H1 (cell line): ENCODE results near the gene ZFP36L1. TPM values are rescaled to one million over a fixed set of nuclear protein-coding genes. Genes with fewer than 3 reads are reported as not detected.

Experiments
- CTCF ChIA-PET: fragments of 300-600 bp; sonication (Branson Sonifier 250); formaldehyde crosslinking; loops from one replicate; lab custom pipeline; 2021; ENCODE audit not compliant: partially characterized antibody; lab: Charles Lee
- POLR2A ChIA-PET: fragments of 300-600 bp; sonication (Branson Sonifier 250); formaldehyde crosslinking; loops from one replicate; lab custom pipeline; 2021; ENCODE audit warnings: inconsistent platforms; ENCODE audit not compliant: partially characterized antibody; lab: Charles Lee
- DNase-seq, 2 experiments: peaks; one replicate each; pipeline versions ENCODE4 v3.0.0 to v3.0.0-alpha.2; 2010 to 2022; ENCODE audit warnings: low spot score in 2 of 2, low read depth in 1 of 2, mixed read lengths in 1 of 2
- FAIRE-seq: peaks from 2 replicates; lab custom pipeline; 2011; peaks lifted over from hg19 to GRCh38; lab: Jason Lieb, UNC
- H2AFZ ChIP-seq: 2 replicates; pipeline ENCODE4 v1.8.1; 2012; ENCODE audit warnings: low read length, inconsistent platforms
- H2AK5ac ChIP-seq: 2 replicates; pipeline ENCODE4 v1.6.1; 2013; ENCODE audit warnings: low read depth, low read length
- H2BK120ac ChIP-seq: replicated peaks from 2 replicates; pipeline ENCODE3; 2013; ENCODE audit warnings: low read depth, low read length, inconsistent platforms
- H2BK12ac ChIP-seq: 2 replicates; pipeline ENCODE4 v1.6.1; 2013; ENCODE audit warnings: low read depth, low read length
- H2BK15ac ChIP-seq: 2 replicates; pipeline ENCODE4 v1.6.1; 2013; ENCODE audit warnings: low read length
- H2BK20ac ChIP-seq: 2 replicates; pipeline ENCODE4 v1.6.1; 2013; ENCODE audit warnings: low read length
- H2BK5ac ChIP-seq: 2 replicates; pipeline ENCODE4 v1.6.1; 2013; ENCODE audit warnings: low read depth, low read length
- H3K14ac ChIP-seq: 2 replicates; pipeline ENCODE4 v1.6.1; 2013; ENCODE audit warnings: inconsistent platforms; ENCODE audit not compliant: insufficient read length
- H3K18ac ChIP-seq: 2 replicates; pipeline ENCODE4 v1.6.1; 2013; ENCODE audit warnings: low read length; ENCODE audit errors: extremely low read depth
- H3K23ac ChIP-seq: 2 replicates; pipeline ENCODE4 v1.6.1; 2013; ENCODE audit warnings: inconsistent platforms; ENCODE audit not compliant: insufficient read length
- H3K23me2 ChIP-seq: 2 replicates; pipeline ENCODE4 v1.6.1; 2013; ENCODE audit warnings: low read depth, low read length
- H3K27ac ChIP-seq: 2 replicates; pipeline ENCODE4 v1.6.1; 2011; ENCODE audit warnings: low read depth, low read length, inconsistent platforms
- H3K27me3 ChIP-seq, 4 experiments: replicated peaks in 1 of 4; 1 replicate in 1 of 4; 2 replicates in 3 of 4; pipeline versions ENCODE4 v1.6.1 to v1.8.1; 2011 to 2013; ENCODE audit warnings: low read length in 3 of 4, mild to moderate bottlenecking in 3 of 4, inconsistent platforms in 2 of 4, mixed read lengths in 2 of 4, moderate library complexity in 1 of 4; ENCODE audit not compliant: control insufficient read depth in 3 of 4, insufficient read depth in 3 of 4; ENCODE audit errors: extremely low read depth in 1 of 4
- H3K36me3 ChIP-seq, 4 experiments: 2 replicates each; pipeline versions ENCODE4 v1.6.1 to v1.8.1; 2011 to 2013; ENCODE audit warnings: mild to moderate bottlenecking in 4 of 4, low read length in 3 of 4, moderate library complexity in 2 of 4, control low read depth in 1 of 4, inconsistent platforms in 1 of 4; ENCODE audit not compliant: insufficient read depth in 4 of 4, control insufficient read depth in 2 of 4
- H3K4ac ChIP-seq: replicated peaks from 2 replicates; pipeline ENCODE3; 2013; ENCODE audit warnings: low read length, low read depth, mixed read lengths, inconsistent platforms; ENCODE audit not compliant: insufficient read length
- H3K4me1 ChIP-seq, 4 experiments: replicated peaks in 1 of 4; 1 replicate in 1 of 4; 2 replicates in 3 of 4; pipeline versions ENCODE4 v1.6.1 to v1.8.1; 2011 to 2013; ENCODE audit warnings: low read length in 3 of 4, inconsistent platforms in 2 of 4, mixed read lengths in 1 of 4; ENCODE audit not compliant: insufficient read depth in 4 of 4, control insufficient read depth in 3 of 4
- H3K4me2 ChIP-seq, 2 experiments: 2 replicates each; pipeline versions ENCODE4 v1.6.1 to v1.8.1; 2011 to 2013; ENCODE audit warnings: low read depth in 2 of 2, low read length in 2 of 2, control low read depth in 1 of 2, inconsistent platforms in 1 of 2, mild to moderate bottlenecking in 1 of 2; ENCODE audit not compliant: insufficient read depth in 1 of 2
- H3K4me3 ChIP-seq, 4 experiments: fragments of 200-600, 300-600 bp in 1 of 4; sonication (generic), shearing (Covaris generic), sonication (Bioruptor Twin) in 1 of 4; 2 replicates each; pipeline versions ENCODE4 v1.5.1 to v1.8.1; 2011 to 2016; ENCODE audit warnings: low read length in 4 of 4, low read depth in 3 of 4, control low read depth in 2 of 4, inconsistent platforms in 2 of 4, mild to moderate bottlenecking in 2 of 4, mixed read lengths in 1 of 4, moderate library complexity in 1 of 4; ENCODE audit not compliant: insufficient read depth in 2 of 4; ENCODE audit errors: extremely low read depth in 1 of 4
- H3K56ac ChIP-seq: replicated peaks from 2 replicates; pipeline ENCODE3; 2013; ENCODE audit warnings: low read depth, mild to moderate bottlenecking, mixed read lengths, low read length, inconsistent platforms; ENCODE audit not compliant: insufficient read length
- H3K79me1 ChIP-seq: 2 replicates; pipeline ENCODE4 v1.6.1; 2013; ENCODE audit warnings: low read depth, low read length, control low read depth
- H3K79me2 ChIP-seq, 2 experiments: 2 replicates each; pipeline versions ENCODE4 v1.6.1 to v1.8.1; 2012 to 2013; ENCODE audit warnings: low read length in 2 of 2, mild to moderate bottlenecking in 2 of 2, inconsistent platforms in 1 of 2; ENCODE audit not compliant: insufficient read depth in 2 of 2, control insufficient read depth in 1 of 2
- H3K9ac ChIP-seq, 4 experiments: replicated peaks in 1 of 4; 1 replicate in 1 of 4; 2 replicates in 3 of 4; pipeline versions ENCODE4 v1.6.1 to v1.8.1; 2011 to 2013; ENCODE audit warnings: low read depth in 3 of 4, low read length in 3 of 4, control low read depth in 2 of 4, mild to moderate bottlenecking in 2 of 4, moderate library complexity in 2 of 4, inconsistent platforms in 1 of 4; ENCODE audit errors: extremely low read depth in 1 of 4
- H3K9me3 ChIP-seq, 2 experiments: 2 replicates each; pipeline versions ENCODE4 v1.6.1 to v1.8.1; 2012 to 2013; ENCODE audit warnings: mild to moderate bottlenecking in 2 of 2, moderate library complexity in 2 of 2, control low read depth in 1 of 2, inconsistent platforms in 1 of 2, low read depth in 1 of 2, low read length in 1 of 2, mixed read lengths in 1 of 2; ENCODE audit not compliant: insufficient read depth in 2 of 2
- H4K20me1 ChIP-seq, 2 experiments: replicated peaks in 1 of 2; 2 replicates each; pipeline versions ENCODE3 to v1.8.1; 2011 to 2013; ENCODE audit warnings: inconsistent platforms in 2 of 2, low read length in 2 of 2, mild to moderate bottlenecking in 1 of 2; ENCODE audit not compliant: insufficient read depth in 2 of 2, control insufficient read depth in 1 of 2
- H4K5ac ChIP-seq: 2 replicates; pipeline ENCODE4 v1.6.1; 2013; ENCODE audit warnings: low read length, low read depth, mixed read lengths, inconsistent platforms; ENCODE audit not compliant: insufficient read length
- H4K8ac ChIP-seq: 2 replicates; pipeline ENCODE4 v1.8.0; 2013; ENCODE audit warnings: mild to moderate bottlenecking, moderate library complexity, low read length, inconsistent platforms; ENCODE audit not compliant: insufficient read depth; ENCODE audit errors: extremely low read depth
- H4K91ac ChIP-seq: replicated peaks from 2 replicates; pipeline ENCODE3; 2013; ENCODE audit warnings: low read length, mixed read lengths, inconsistent platforms; ENCODE audit not compliant: insufficient read length
- CREB1 ChIP-seq: IDR thresholded peaks from 2 replicates; pipeline ENCODE4 v1.6.1; 2012; ENCODE audit warnings: inconsistent platforms
- SUZ12 ChIP-seq: fragments of 200-600 bp; sonication (generic); IDR thresholded peaks from 2 replicates; pipeline ENCODE4 v1.6.1; 2012; ENCODE audit warnings: mild to moderate bottlenecking, inconsistent platforms, low read length, moderate library complexity, mixed read lengths
- WGBS, 2 experiments: shearing (Covaris generic) in 1 of 2; methylation state at CpG; one replicate each; pipeline versions ENCODE4 v1.1.6 to v1.1.7; 2013 to 2015; ENCODE audit warnings: low lambda C conversion rate in 2 of 2, mixed read lengths in 2 of 2, inconsistent platforms in 1 of 2, low coverage in 1 of 2, missing lambda C conversion rate in 1 of 2; ENCODE audit not compliant: insufficient replicate concordance in 2 of 2, insufficient coverage in 1 of 2, insufficient read length in 1 of 2; ENCODE audit errors: extremely low coverage in 1 of 2, missing lambda C conversion rate in 1 of 2; 5-methylcytosine and 5-hydroxymethylcytosine counted together
- polyA plus RNA-seq, 7 experiments: library from polyadenylated mRNA; depleted of rRNA in 3 of 7; stranded (reverse) in 5 of 7; unstranded in 2 of 7; fragments of >200 nt in 5 of 7; fragments of 200-250 nt in 2 of 7; gene quantifications; 1 replicate in 5 of 7; 2 replicates in 1 of 7; 4 replicates in 1 of 7; pipeline versions ENCODE4 v1.2.1 to v1.2.3, GENCODE V29; 2011 to 2013; ENCODE audit warnings: missing spikeins in 2 of 7, mixed read lengths in 2 of 7
- total RNA-seq: library from RNA; stranded (reverse); fragmentation: NEBNext Ultra II Directional; extraction: Animal tissue kit (Norgen Biotek cat#: 25700); gene quantifications from 2 replicates; pipeline ENCODE4 v1.2.1, GENCODE V29; 2021

ZFP36L1 gene
- total and polyA plus RNA-seq, 2 of the 8 experiments (the other 6 are each of a cell fraction or from before 2014, with no cell fraction given) = 80.4 to 132 TPM

GRCh38 chr14:68782091-68782981 is 10.5 kb downstream of the ZFP36L1 start:
- no peak for DNase-seq
- POLR2A ChIA-PET = interaction anchor here (1.4 to 19.6 kb wide), 2 partner anchors 7 to 13 kb away, joined by 7 to 197 read pairs; partner anchors contain the start of gene ZFP36L1

More at GRCh38 chr14:68782091-68782981, 10.5 kb downstream of the ZFP36L1 start:
- Histone ChIP-seq H3K4me3 (no peak overlapping the region), H3K18ac (no peak overlapping the region), H4K5ac (no peak overlapping the region), H3K36me3 (peaks cover 0 to 6% (median under 1%) of the 10 kb centered on the region in 4 experiments; a peak in 3 of 8 replicates), H3K79me1 (no peaks in the 10 kb centered on the region), H3K27me3 (no peaks in the 10 kb centered on the region), H4K91ac (no peak overlapping the region), H2BK5ac (no peak overlapping the region), H3K79me2 (no peaks in the 10 kb centered on the region), H4K8ac (no peak overlapping the region; the same call in 1 of the 2 replicates), H2BK120ac (no peak overlapping the region), H2BK15ac (no peak overlapping the region; the same call in 1 of the 2 replicates), H2AFZ (no peak overlapping the region), H3K23me2 (no peaks in the 10 kb centered on the region), H3K56ac (no peak overlapping the region), H3K4ac (no peak overlapping the region), H3K4me2 (no peak overlapping the region), H2AK5ac (no peak overlapping the region), H3K4me1 (peaks cover 0 to 8% (median 2%) of the 10 kb centered on the region in 4 experiments; a peak in 3 of 7 replicates), H3K14ac (no peak overlapping the region), H2BK12ac (no peak overlapping the region), H3K23ac (no peak overlapping the region), H4K20me1 (no peaks in the 10 kb centered on the region), H3K9me3 (no peaks in the 10 kb centered on the region), H3K9ac (no peak overlapping the region), H2BK20ac (no peak overlapping the region), H3K27ac (no peak overlapping the region)
- FAIRE-seq = no peak
- TF ChIP-seq CREB1 (no peak), SUZ12 (no peak)
- CTCF ChIA-PET = interaction anchor here (0.6 to 4.9 kb wide), 7 partner anchors 7 to 940 kb away, joined by 3 to 31 read pairs (median 4); no protein-coding TSS in a partner anchor
- 74% methylated on average over 10 of the region's 10 CpGs; no CpG with 5 or more reads in 1 of the 2 experiments for WGBS, 2 experiments
